ENCODE data around the gene KDM2B. TPM values are rescaled to one million over a fixed set of nuclear protein-coding genes. Genes with fewer than 3 reads are reported as not detected.

KDM2B gene
- total and polyA plus RNA-seq, 3 donors from 2014 or later = 30.4 to 59.8 (median 54.9) TPM

DNA sequence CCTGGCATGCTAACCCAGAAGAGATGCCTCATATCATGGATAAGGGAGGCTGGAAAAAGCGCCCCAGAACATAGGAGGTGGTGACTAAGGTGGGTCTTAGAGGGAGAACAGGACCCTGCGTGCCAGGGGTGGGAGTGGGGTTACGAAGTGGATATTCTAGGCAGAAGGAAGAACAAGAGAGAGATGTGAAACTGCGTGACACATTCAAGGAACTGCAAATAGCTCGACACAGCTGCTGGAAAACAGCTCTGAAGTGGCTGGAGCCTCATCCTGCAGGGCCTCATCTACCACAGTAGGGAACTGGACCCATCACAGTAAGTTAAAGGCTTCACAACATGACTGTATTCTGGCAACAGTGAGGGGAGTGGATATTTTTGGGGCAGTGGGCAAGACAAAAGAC lies 119.8 kb downstream of the KDM2B start:
- DNase-seq = no peak
- Histone ChIP-seq H3K4me1 (no peaks in the 10 kb centered on the region), H3K36me3 (ENCODE audit: low read depth, missing control alignments) (no peaks in the 10 kb centered on the region), H3K4me3 (no peak overlapping the region), H3K27me3 (no peaks in the 10 kb centered on the region), H3K27ac (no peak overlapping the region), H3K9me3 (no peaks in the 10 kb centered on the region)
- TF ChIP-seq POLR2A (IDR thresholded peaks at IDR 0.05) = no peak
- TF ChIP-seq, protein P1, sequence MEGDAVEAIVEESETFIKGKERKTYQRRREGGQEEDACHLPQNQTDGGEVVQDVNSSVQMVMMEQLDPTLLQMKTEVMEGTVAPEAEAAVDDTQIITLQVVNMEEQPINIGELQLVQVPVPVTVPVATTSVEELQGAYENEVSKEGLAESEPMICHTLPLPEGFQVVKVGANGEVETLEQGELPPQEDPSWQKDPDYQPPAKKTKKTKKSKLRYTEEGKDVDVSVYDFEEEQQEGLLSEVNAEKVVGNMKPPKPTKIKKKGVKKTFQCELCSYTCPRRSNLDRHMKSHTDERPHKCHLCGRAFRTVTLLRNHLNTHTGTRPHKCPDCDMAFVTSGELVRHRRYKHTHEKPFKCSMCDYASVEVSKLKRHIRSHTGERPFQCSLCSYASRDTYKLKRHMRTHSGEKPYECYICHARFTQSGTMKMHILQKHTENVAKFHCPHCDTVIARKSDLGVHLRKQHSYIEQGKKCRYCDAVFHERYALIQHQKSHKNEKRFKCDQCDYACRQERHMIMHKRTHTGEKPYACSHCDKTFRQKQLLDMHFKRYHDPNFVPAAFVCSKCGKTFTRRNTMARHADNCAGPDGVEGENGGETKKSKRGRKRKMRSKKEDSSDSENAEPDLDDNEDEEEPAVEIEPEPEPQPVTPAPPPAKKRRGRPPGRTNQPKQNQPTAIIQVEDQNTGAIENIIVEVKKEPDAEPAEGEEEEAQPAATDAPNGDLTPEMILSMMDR (IDR thresholded peaks at IDR 0.05) = no peak
- intact Hi-C loops (cut with DNase I; ENCODE audit: low total_unique reads) = no loop called here
- WGBS, 2 donors = 91% methylated on average over 5 of the region's 5 CpGs

DNA sequence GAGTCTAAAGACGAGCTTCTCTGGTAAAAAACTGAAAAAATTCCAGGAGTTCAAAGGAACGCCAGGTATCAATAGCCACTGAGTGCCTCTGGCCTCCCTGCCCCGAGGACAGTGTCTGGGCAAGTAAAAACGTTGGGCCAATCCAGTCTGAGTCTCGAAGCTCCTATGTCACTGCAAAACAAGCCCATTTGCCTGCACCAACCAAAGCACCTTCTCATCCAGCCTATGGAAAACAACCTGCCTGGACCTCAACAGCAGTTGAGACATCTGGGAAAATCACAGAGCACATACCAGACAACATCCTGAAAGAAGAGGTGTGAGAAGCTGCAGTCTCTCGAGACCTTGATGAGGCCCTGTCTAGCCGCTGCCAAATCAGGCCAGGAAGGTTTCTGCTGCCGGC lies 124.3 kb downstream of the KDM2B start:
- WGBS, 2 donors = 73 to 86% methylated on average over 8 of the region's 8 CpGs

DNA sequence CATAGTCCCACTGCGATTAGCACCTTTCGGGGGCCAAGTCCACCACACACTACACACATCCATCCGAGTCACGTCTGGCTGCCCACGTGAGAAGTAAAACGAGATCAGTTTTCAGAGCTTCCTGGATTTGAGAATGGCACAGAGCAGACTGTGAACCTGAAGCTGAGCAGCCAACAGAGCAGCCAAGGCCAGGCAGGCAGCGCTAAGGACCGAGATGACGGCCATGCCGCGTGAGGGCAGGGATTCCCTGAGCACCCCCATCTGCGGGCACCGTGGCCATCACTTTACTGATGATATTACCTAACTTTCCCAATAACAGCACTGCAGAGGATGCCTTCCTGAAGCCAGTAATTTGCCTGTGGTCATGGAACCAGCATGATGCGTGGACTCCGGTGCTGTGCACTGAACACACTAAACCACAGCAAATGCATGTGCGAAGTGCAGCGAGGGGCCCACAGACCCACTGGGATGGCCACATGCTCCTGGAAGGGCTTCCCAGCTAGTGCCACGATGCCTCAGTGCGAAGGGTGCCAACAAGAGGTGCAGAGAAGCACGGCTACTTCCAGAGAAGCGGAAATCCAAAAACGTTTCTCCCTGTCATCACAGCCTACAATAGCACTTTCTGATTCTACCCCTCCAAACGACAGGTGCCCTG lies 124.9 kb downstream of the KDM2B start:
- DNase-seq = no peak
- intact Hi-C loops (cut with DNase I; ENCODE audit: low total_unique reads) = no loop called here
- no peaks in the 10 kb centered on the region for H3K9me3 ChIP-seq
- WGBS, 2 donors = 93 to 97% methylated on average over 15 to 23 of the region's 23 CpGs
- H3K4me3 ChIP-seq = no peak overlapping the region
- no peaks in the 10 kb centered on the region for H3K36me3 ChIP-seq (ENCODE audit: low read depth, missing control alignments)
- no peak for TF ChIP-seq POLR2A (IDR thresholded peaks at IDR 0.05)
- TF ChIP-seq, protein P1 (IDR thresholded peaks at IDR 0.05) = no peak
- H3K27me3 ChIP-seq = no peaks in the 10 kb centered on the region
- peaks cover 9% of the 10 kb centered on the region for H3K4me1 ChIP-seq
- no peak overlapping the region for H3K27ac ChIP-seq

More for the DNA sequence above, 124.3 kb downstream of the KDM2B start:
- no peak overlapping the region for H3K27ac ChIP-seq
- peaks cover 9% of the 10 kb centered on the region for H3K4me1 ChIP-seq
- H3K36me3 ChIP-seq (ENCODE audit: low read depth, missing control alignments) = no peaks in the 10 kb centered on the region
- TF ChIP-seq, protein P1 (IDR thresholded peaks at IDR 0.05) = no peak
- no peak for TF ChIP-seq POLR2A (IDR thresholded peaks at IDR 0.05)
- no peak overlapping the region for H3K4me3 ChIP-seq
- DNase-seq = no peak
- no peaks in the 10 kb centered on the region for H3K27me3 ChIP-seq
- intact Hi-C loops (cut with DNase I; ENCODE audit: low total_unique reads) = no loop called here
- no peaks in the 10 kb centered on the region for H3K9me3 ChIP-seq

DNA sequence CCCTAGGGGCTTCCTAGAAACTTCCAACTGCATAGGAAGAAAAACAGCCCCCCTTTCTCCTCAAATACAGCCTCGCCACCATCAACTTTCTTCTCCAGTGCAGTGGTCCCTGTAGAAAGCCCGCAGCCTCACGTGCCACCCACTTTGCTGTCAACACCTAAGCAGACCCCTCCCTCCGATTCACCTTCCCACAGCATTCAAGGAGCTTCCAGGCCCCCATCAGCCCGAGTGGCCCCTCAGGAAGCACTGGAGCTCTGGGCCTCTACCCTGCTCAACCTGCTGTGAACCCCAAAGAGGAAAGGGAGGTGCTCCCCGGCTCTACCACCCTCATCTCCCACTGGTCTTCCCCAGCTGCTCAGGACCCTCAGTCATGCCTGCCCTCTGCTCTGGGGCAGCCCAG lies 125.9 kb downstream of the KDM2B start:
- intact Hi-C loops (cut with DNase I; ENCODE audit: low total_unique reads) = no loop called here
- peaks cover 9% of the 10 kb centered on the region for H3K4me1 ChIP-seq
- no peak overlapping the region for H3K27ac ChIP-seq
- no peak overlapping the region for H3K4me3 ChIP-seq
- DNase-seq = no peak
- H3K36me3 ChIP-seq (ENCODE audit: low read depth, missing control alignments) = no peaks in the 10 kb centered on the region
- WGBS, 2 donors = 97% methylated on average over 6 of the region's 6 CpGs
- no peaks in the 10 kb centered on the region for H3K27me3 ChIP-seq
- TF ChIP-seq, protein P1 (IDR thresholded peaks at IDR 0.05) = no peak
- TF ChIP-seq POLR2A (IDR thresholded peaks at IDR 0.05) = no peak
- H3K9me3 ChIP-seq = no peaks in the 10 kb centered on the region

DNA sequence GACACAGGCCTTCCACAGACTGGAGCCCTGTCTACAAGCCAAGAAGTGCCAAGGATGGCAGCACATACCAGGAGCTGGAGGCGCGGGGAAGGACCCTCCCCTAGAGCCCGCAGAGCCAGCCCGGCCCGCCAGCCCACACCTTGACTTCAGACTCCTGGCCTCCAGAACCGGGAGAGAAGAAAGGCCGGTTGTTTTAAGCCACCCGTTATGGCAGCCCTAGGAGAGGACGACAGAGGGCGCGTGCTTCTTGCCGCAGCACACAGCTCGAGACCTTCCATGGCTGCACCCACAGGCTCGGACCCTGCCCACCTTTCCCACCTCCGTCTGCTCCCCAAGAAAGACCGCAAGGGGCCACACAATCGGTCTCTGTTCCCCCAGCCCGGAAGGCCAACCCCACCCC lies 127.2 kb downstream of the KDM2B start:
- no peak for TF ChIP-seq POLR2A (IDR thresholded peaks at IDR 0.05)
- TF ChIP-seq, protein P1 (IDR thresholded peaks at IDR 0.05) = no peak
- intact Hi-C loops (cut with DNase I; ENCODE audit: low total_unique reads) = no loop called here
- WGBS, 2 donors = 82 to 83% methylated on average over 9 to 18 of the region's 18 CpGs
- Histone ChIP-seq H3K4me3 (no peak overlapping the region), H3K36me3 (ENCODE audit: low read depth, missing control alignments) (no peaks in the 10 kb centered on the region), H3K27ac (no peak overlapping the region), H3K9me3 (no peaks in the 10 kb centered on the region), H3K4me1 (peaks cover 9% of the 10 kb centered on the region), H3K27me3 (no peaks in the 10 kb centered on the region)
- DNase-seq = no peak
